GM23338 (cell line): ENCODE measurements around the gene SLC16A6. TPM values are rescaled to one million over a fixed set of nuclear protein-coding genes. Genes with fewer than 3 reads are reported as not detected.
"Not testable (repeated sequence)": the region's sequence is repeated elsewhere in the genome, so short reads cannot be mapped to it uniquely, and the experiment has no call there.

Source experiments
- ATAC-seq: fragments of 200-7000 bp; cut with Tn5 transposase; 3 replicates; pipeline ENCODE4 v1.9.1; 2020
- DNase-seq: peaks from one replicate; pipeline ENCODE4 v3.0.0-alpha.2; 2015; ENCODE audit warnings: low spot score
- H2AFZ ChIP-seq: fragments of 200-600 bp; sonication (generic); 2 replicates; pipeline ENCODE4 v1.8.0; 2016; ENCODE audit warnings: antibody characterized with exemption, mild to moderate bottlenecking, moderate library complexity
- H3F3A ChIP-seq: fragments of 200-600 bp; sonication (generic); replicated peaks from 2 replicates; pipeline ENCODE4 v1.8.0; 2017; ENCODE audit warnings: antibody characterized with exemption, mixed run types, low read depth
- H3K27ac ChIP-seq: fragments of 200-600 bp; sonication (generic); 2 replicates; pipeline ENCODE4 v1.6.1; 2016; ENCODE audit warnings: low read depth
- H3K27me3 ChIP-seq: fragments of 200-600 bp; sonication (generic); 2 replicates; pipeline ENCODE4 v1.8.0; 2016; ENCODE audit warnings: mild to moderate bottlenecking, mixed run types, moderate library complexity; ENCODE audit not compliant: insufficient read depth
- H3K36me3 ChIP-seq: fragments of 200-600 bp; sonication (generic); 2 replicates; pipeline ENCODE4 v1.8.0; 2016; ENCODE audit warnings: mild to moderate bottlenecking; ENCODE audit not compliant: insufficient read depth
- H3K4me1 ChIP-seq: fragments of 200-600 bp; sonication (generic); 2 replicates; pipeline ENCODE4 v1.8.0; 2016; ENCODE audit warnings: mild to moderate bottlenecking, moderate library complexity; ENCODE audit not compliant: insufficient read depth
- H3K4me2 ChIP-seq: fragments of 200-600 bp; sonication (generic); 2 replicates; pipeline ENCODE4 v1.7.1; 2017; ENCODE audit warnings: mixed run types
- H3K4me3 ChIP-seq: fragments of 200-600 bp; sonication (generic); 2 replicates; pipeline ENCODE4 v1.6.1; 2016; ENCODE audit warnings: mixed run types
- H3K79me2 ChIP-seq: fragments of 200-600 bp; sonication (generic); replicated peaks from 2 replicates; pipeline ENCODE4 v1.8.0; 2017; ENCODE audit warnings: mild to moderate bottlenecking; ENCODE audit not compliant: insufficient read depth
- H3K9me2 ChIP-seq: fragments of 200-600 bp; sonication (generic); 2 replicates; pipeline ENCODE4 v1.8.0; 2017; ENCODE audit not compliant: insufficient read depth
- H4K20me1 ChIP-seq: fragments of 200-600 bp; sonication (generic); replicated peaks from 2 replicates; pipeline ENCODE4 v1.8.0; 2017; ENCODE audit warnings: mild to moderate bottlenecking; ENCODE audit not compliant: insufficient read depth
- H3K27ac Mint-ChIP-seq: 2 replicates; pipeline ENCODE4 v1.8.0; 2020; ENCODE audit warnings: inconsistent platforms, mild to moderate bottlenecking, moderate library complexity, mixed read lengths
- H3K27me3 Mint-ChIP-seq: 3 replicates; pipeline ENCODE4 v1.8.0; 2022; ENCODE audit warnings: low read depth, mild to moderate bottlenecking, moderate library complexity, mixed read lengths, inconsistent platforms; ENCODE audit not compliant: insufficient read depth, poor library complexity
- H3K36me3 Mint-ChIP-seq: 3 replicates; pipeline ENCODE4 v1.8.0; 2021; ENCODE audit warnings: low read depth, mild to moderate bottlenecking, inconsistent platforms, moderate library complexity, mixed read lengths
- H3K4me1 Mint-ChIP-seq: 3 replicates; pipeline ENCODE4 v1.8.0; 2020; ENCODE audit warnings: mild to moderate bottlenecking, inconsistent platforms, mixed read lengths
- H3K4me3 Mint-ChIP-seq: 3 replicates; pipeline ENCODE4 v1.8.0; 2021; ENCODE audit warnings: moderate library complexity, mild to moderate bottlenecking, inconsistent platforms, mixed read lengths
- H3K9me3 Mint-ChIP-seq: 3 replicates; pipeline ENCODE4 v1.8.0; 2020; ENCODE audit warnings: moderate library complexity, mild to moderate bottlenecking, inconsistent platforms, mixed read lengths
- CREB1 ChIP-seq: fragments of 250-450 bp; sonication (Bioruptor Pico); IDR thresholded peaks from 2 replicates; pipeline ENCODE4 v1.5.0; 2020; ENCODE audit warnings: low read depth, mild to moderate bottlenecking, moderate library complexity
- EZH2 ChIP-seq: fragments of 200-600 bp; sonication (generic); IDR thresholded peaks from one replicate; pipeline ENCODE4 v1.8.0; 2017; ENCODE audit warnings: antibody characterized with exemption, mild to moderate bottlenecking, low read depth; ENCODE audit not compliant: unreplicated experiment
- EZH2phosphoT487 ChIP-seq: fragments of 200-600 bp; sonication (generic); IDR thresholded peaks from one replicate; pipeline ENCODE4 v1.8.1; 2018; ENCODE audit warnings: antibody characterized with exemption; ENCODE audit not compliant: unreplicated experiment
- JUNB ChIP-seq: IDR thresholded peaks from one replicate; pipeline ENCODE4 v1.6.1; 2016; ENCODE audit warnings: antibody characterized with exemption; ENCODE audit not compliant: unreplicated experiment
- NANOG ChIP-seq: IDR thresholded peaks from 2 replicates; pipeline ENCODE4 v1.6.1; 2016; ENCODE audit warnings: antibody characterized with exemption, borderline replicate concordance
- STAT1 ChIP-seq: IDR thresholded peaks from one replicate; pipeline ENCODE4 v1.6.1; 2016; ENCODE audit warnings: antibody characterized with exemption; ENCODE audit not compliant: unreplicated experiment
- ZNF331 ChIP-seq: fragments of 250-450 bp; sonication (Bioruptor Pico); IDR thresholded peaks from 2 replicates; pipeline ENCODE4 v1.5.0; 2020; ENCODE audit warnings: low read depth, mild to moderate bottlenecking, moderate library complexity
- polyA plus RNA-seq: library from polyadenylated mRNA; unstranded; fragments of >200 nt; fragmentation: Nextera tagmentation; extraction: Ambion mirVana; gene quantifications from 2 replicates; pipeline ENCODE4 v1.2.1, GENCODE V29; 2016
- total RNA-seq: library from RNA; depleted of rRNA; stranded (reverse); fragments of >200 nt; shearing (Covaris generic); gene quantifications from 2 replicates; pipeline ENCODE4 v1.2.3, GENCODE V29; 2014
- TF ChIP-seq, protein P1 (sequence below): fragments of 250-450 bp; sonication (Bioruptor Pico); IDR thresholded peaks from 2 replicates; pipeline ENCODE4 v1.5.0; 2020; ENCODE audit warnings: mild to moderate bottlenecking, moderate library complexity
- TF ChIP-seq, protein P2 (sequence below): IDR thresholded peaks from one replicate; pipeline ENCODE4 v1.6.1; 2018; ENCODE audit warnings: antibody characterized with exemption; ENCODE audit not compliant: unreplicated experiment

The SLC16A6 gene
- total and polyA plus RNA-seq, 2 experiments from 2014 or later: not detected

DNA sequence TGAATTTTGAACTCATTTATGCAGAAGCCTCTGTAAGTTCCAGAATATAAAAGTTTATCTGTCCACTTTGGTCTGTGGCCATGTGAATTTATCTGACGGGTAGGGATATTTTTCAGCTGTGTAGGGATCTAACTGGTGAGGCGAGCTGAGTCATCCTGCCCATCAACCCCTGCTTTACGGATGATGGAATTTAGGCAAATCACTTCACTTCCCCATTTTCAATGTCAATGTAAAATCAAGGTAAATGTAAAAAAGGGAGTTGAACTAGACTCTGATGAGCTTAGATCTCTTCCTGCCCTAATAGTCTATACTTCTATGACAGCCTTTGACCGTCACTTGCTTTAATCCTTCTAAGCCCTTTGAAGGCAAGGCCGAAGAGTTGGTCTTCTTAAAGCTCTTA, 2.6 kb downstream of the SLC16A6 start (continued):
- TF ChIP-seq, protein P1, sequence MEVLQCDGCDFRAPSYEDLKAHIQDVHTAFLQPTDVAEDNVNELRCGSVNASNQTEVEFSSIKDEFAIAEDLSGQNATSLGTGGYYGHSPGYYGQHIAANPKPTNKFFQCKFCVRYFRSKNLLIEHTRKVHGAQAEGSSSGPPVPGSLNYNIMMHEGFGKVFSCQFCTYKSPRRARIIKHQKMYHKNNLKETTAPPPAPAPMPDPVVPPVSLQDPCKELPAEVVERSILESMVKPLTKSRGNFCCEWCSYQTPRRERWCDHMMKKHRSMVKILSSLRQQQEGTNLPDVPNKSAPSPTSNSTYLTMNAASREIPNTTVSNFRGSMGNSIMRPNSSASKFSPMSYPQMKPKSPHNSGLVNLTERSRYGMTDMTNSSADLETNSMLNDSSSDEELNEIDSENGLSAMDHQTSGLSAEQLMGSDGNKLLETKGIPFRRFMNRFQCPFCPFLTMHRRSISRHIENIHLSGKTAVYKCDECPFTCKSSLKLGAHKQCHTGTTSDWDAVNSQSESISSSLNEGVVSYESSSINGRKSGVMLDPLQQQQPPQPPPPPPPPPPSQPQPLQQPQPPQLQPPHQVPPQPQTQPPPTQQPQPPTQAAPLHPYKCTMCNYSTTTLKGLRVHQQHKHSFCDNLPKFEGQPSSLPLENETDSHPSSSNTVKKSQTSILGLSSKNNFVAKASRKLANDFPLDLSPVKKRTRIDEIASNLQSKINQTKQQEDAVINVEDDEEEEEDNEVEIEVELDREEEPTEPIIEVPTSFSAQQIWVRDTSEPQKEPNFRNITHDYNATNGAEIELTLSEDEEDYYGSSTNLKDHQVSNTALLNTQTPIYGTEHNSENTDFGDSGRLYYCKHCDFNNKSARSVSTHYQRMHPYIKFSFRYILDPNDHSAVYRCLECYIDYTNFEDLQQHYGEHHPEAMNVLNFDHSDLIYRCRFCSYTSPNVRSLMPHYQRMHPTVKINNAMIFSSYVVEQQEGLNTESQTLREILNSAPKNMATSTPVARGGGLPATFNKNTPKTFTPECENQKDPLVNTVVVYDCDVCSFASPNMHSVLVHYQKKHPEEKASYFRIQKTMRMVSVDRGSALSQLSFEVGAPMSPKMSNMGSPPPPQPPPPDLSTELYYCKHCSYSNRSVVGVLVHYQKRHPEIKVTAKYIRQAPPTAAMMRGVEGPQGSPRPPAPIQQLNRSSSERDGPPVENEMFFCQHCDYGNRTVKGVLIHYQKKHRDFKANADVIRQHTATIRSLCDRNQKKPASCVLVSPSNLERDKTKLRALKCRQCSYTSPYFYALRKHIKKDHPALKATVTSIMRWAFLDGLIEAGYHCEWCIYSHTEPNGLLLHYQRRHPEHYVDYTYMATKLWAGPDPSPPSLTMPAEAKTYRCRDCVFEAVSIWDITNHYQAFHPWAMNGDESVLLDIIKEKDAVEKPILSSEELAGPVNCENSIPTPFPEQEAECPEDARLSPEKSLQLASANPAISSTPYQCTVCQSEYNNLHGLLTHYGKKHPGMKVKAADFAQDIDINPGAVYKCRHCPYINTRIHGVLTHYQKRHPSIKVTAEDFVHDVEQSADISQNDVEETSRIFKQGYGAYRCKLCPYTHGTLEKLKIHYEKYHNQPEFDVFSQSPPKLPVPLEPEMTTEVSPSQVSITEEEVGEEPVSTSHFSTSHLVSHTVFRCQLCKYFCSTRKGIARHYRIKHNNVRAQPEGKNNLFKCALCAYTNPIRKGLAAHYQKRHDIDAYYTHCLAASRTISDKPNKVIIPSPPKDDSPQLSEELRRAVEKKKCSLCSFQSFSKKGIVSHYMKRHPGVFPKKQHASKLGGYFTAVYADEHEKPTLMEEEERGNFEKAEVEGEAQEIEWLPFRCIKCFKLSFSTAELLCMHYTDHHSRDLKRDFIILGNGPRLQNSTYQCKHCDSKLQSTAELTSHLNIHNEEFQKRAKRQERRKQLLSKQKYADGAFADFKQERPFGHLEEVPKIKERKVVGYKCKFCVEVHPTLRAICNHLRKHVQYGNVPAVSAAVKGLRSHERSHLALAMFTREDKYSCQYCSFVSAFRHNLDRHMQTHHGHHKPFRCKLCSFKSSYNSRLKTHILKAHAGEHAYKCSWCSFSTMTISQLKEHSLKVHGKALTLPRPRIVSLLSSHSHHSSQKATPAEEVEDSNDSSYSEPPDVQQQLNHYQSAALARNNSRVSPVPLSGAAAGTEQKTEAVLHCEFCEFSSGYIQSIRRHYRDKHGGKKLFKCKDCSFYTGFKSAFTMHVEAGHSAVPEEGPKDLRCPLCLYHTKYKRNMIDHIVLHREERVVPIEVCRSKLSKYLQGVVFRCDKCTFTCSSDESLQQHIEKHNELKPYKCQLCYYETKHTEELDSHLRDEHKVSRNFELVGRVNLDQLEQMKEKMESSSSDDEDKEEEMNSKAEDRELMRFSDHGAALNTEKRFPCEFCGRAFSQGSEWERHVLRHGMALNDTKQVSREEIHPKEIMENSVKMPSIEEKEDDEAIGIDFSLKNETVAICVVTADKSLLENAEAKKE (CRISPR knock-in tag): no peak
- TF ChIP-seq CREB1 (CRISPR knock-in tag) (no peak), EZH2phosphoT487 (no peak), STAT1 (no peak)

DNA sequence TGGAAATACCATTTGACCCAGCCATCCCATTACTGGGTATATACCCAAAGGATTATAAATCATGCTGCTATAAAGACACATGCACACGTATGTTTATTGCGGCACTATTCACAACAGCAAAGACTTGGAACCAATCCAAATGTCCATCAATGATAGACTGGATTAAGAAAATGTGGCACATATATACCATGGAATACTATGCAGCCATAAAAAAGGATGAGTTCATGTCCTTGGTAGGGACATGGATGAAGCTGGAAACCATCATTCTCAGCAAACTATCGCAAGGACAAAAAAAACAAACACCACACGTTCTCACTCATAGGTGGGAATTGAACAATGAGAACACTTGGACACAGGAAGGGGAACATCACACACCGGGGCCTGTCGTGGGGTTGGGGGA, 9.0 kb downstream of the SLC16A6 start:
- H2AFZ ChIP-seq, H3K27me3 Mint-ChIP-seq, H3K36me3 ChIP-seq, H3K27me3 ChIP-seq, H3K4me3 ChIP-seq, H3K4me2 ChIP-seq, H3K79me2 ChIP-seq, H3K4me3 Mint-ChIP-seq, DNase-seq, H3K9me2 ChIP-seq, ATAC-seq, H3K27ac ChIP-seq, H3K4me1 Mint-ChIP-seq, H3K27ac Mint-ChIP-seq, H3F3A ChIP-seq, H3K4me1 ChIP-seq, H4K20me1 ChIP-seq: not testable (repeated sequence)
- H3K9me3 Mint-ChIP-seq: peaks cover 26% of the 10 kb centered on the region
- H3K36me3 Mint-ChIP-seq: peaks cover 18% of the 10 kb centered on the region; the same call in 2 of the 3 replicates

DNA sequence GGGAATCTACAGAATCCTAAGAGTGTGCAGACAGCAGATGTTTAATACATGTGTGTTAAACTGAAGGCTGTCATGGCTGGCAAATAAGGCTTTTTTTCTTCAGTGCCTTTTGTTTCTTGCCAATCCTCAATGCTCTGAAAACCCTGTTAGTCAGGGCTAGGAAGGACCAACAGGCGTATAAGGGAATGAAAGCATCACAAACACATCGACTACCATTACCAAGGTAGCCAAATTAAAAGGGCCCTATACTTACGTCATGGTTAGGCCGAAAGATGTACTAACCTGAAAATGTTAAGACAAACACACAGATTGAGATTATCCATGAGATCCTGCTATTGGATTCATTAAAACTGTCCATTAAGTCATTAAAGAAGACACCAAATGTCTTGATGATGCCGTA, 13.1 kb downstream of the SLC16A6 start:
- ATAC-seq: no peak

More for the DNA sequence above, 13.1 kb downstream of the SLC16A6 start:
- no peak overlapping the region for H3K27ac ChIP-seq
- Mint-ChIP-seq H3K27ac (no peak overlapping the region), H3K36me3 (peaks cover 21% of the 10 kb centered on the region; the same call in 2 of the 3 replicates), H3K9me3 (peaks cover 31% of the 10 kb centered on the region), H3K4me3 (no peak overlapping the region), H3K4me1 (no peaks in the 10 kb centered on the region), H3K27me3 (no peaks in the 10 kb centered on the region)
- no peaks in the 10 kb centered on the region for H4K20me1 ChIP-seq
- no peaks in the 10 kb centered on the region for H3K79me2 ChIP-seq
- 0 out of 2 replicates have a peak, but pooled peaks cover 4% of the 10 kb centered on the region for H3K9me2 ChIP-seq
- no peaks in the 10 kb centered on the region for H3F3A ChIP-seq
- no peaks in the 10 kb centered on the region; the same call in 1 of the 2 replicates for H3K36me3 ChIP-seq
- no peak overlapping the region for H3K4me3 ChIP-seq
- no peak for DNase-seq
- no peaks in the 10 kb centered on the region for H3K4me1 ChIP-seq
- H3K4me2 ChIP-seq: no peak overlapping the region
- no peak overlapping the region for H2AFZ ChIP-seq
- H3K27me3 ChIP-seq: no peaks in the 10 kb centered on the region
- no peak for TF ChIP-seq NANOG
- no peak for TF ChIP-seq EZH2
- TF ChIP-seq STAT1: no peak
- TF ChIP-seq JUNB: no peak
- TF ChIP-seq, protein P2, sequence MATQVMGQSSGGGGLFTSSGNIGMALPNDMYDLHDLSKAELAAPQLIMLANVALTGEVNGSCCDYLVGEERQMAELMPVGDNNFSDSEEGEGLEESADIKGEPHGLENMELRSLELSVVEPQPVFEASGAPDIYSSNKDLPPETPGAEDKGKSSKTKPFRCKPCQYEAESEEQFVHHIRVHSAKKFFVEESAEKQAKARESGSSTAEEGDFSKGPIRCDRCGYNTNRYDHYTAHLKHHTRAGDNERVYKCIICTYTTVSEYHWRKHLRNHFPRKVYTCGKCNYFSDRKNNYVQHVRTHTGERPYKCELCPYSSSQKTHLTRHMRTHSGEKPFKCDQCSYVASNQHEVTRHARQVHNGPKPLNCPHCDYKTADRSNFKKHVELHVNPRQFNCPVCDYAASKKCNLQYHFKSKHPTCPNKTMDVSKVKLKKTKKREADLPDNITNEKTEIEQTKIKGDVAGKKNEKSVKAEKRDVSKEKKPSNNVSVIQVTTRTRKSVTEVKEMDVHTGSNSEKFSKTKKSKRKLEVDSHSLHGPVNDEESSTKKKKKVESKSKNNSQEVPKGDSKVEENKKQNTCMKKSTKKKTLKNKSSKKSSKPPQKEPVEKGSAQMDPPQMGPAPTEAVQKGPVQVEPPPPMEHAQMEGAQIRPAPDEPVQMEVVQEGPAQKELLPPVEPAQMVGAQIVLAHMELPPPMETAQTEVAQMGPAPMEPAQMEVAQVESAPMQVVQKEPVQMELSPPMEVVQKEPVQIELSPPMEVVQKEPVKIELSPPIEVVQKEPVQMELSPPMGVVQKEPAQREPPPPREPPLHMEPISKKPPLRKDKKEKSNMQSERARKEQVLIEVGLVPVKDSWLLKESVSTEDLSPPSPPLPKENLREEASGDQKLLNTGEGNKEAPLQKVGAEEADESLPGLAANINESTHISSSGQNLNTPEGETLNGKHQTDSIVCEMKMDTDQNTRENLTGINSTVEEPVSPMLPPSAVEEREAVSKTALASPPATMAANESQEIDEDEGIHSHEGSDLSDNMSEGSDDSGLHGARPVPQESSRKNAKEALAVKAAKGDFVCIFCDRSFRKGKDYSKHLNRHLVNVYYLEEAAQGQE: no peak
- no peak for TF ChIP-seq ZNF331 (CRISPR knock-in tag)
- no peak for TF ChIP-seq EZH2phosphoT487
